ENCODE results near the gene DIS3L2. TPM values are rescaled to one million over a fixed set of nuclear protein-coding genes. Genes with fewer than 3 reads are reported as not detected.

Gene DIS3L2
- total RNA-seq, 4 donors from 2014 or later, result 13.3 to 31.0 (median 23.6) TPM

- H3K27ac ChIP-seq, result no peak overlapping the region
- H3K36me3 ChIP-seq, result peaks cover 0 to 34% of the 10 kb centered on the region in 2 donors
- no peaks in the 10 kb centered on the region for H3K9me3 ChIP-seq
- no peaks in the 10 kb centered on the region for H3K27me3 ChIP-seq
- H3K4me3 ChIP-seq, result no peak overlapping the region
- 75 to 100% methylated on average over 1 to 2 of the region's 2 CpGs for WGBS, 2 donors (ENCODE audit: low coverage in 1 of 2)
- no peaks in the 10 kb centered on the region for H3K4me1 ChIP-seq
- ATAC-seq, result no peak
- no peak for TF ChIP-seq POLR2AphosphoS5 (IDR thresholded peaks at IDR 0.05)
- no peak for TF ChIP-seq EP300 (IDR thresholded peaks at IDR 0.05)
- TF ChIP-seq POLR2A (IDR thresholded peaks at IDR 0.05), result no peak
- TF ChIP-seq CTCF (IDR thresholded peaks at IDR 0.05), result no peak
These were observed 178.5 kb downstream of the DIS3L2 start for GRCh38 chr2:232139786-232140562.

- no peaks in the 10 kb centered on the region for H3K27me3 ChIP-seq
- H3K4me1 ChIP-seq, result no peaks in the 10 kb centered on the region
- ATAC-seq, result no peak
- peaks cover 0 to 17% of the 10 kb centered on the region in 2 donors for H3K36me3 ChIP-seq
- H3K4me3 ChIP-seq, result no peak overlapping the region
- H3K27ac ChIP-seq, result no peak overlapping the region
- no peaks in the 10 kb centered on the region for H3K9me3 ChIP-seq
- WGBS, 2 donors (ENCODE audit: low coverage in 1 of 2), result 100% methylated on average over 1 of the region's 1 CpG; no CpG with 5 or more reads in 1 of the 2 donors
- TF ChIP-seq EP300 (IDR thresholded peaks at IDR 0.05) (no peak), CTCF (IDR thresholded peaks at IDR 0.05) (no peak), POLR2A (IDR thresholded peaks at IDR 0.05) (no peak), POLR2AphosphoS5 (IDR thresholded peaks at IDR 0.05) (no peak)
These were observed 180.1 kb downstream of the DIS3L2 start for GRCh38 chr2:232141591-232141990.

- Histone ChIP-seq H3K36me3 (peaks cover 0 to 13% of the 10 kb centered on the region in 2 donors), H3K4me3 (no peak overlapping the region), H3K27ac (no peak overlapping the region), H3K9me3 (no peaks in the 10 kb centered on the region), H3K27me3 (no peaks in the 10 kb centered on the region), H3K4me1 (no peaks in the 10 kb centered on the region)
- no peak for ATAC-seq
- TF ChIP-seq POLR2A (IDR thresholded peaks at IDR 0.05), result no peak
- TF ChIP-seq CTCF (IDR thresholded peaks at IDR 0.05), result peak; percentile 20 to 66 (median 60)
- WGBS, 2 donors (ENCODE audit: low coverage in 1 of 2), result 50 to 54% methylated on average over 3 of the region's 3 CpGs
These were observed 180.5 kb downstream of the DIS3L2 start for GRCh38 chr2:232142049-232142448.

- Histone ChIP-seq H3K27me3 (no peaks in the 10 kb centered on the region), H3K4me1 (no peaks in the 10 kb centered on the region), H3K27ac (no peak overlapping the region), H3K36me3 (peaks cover 0 to 8% of the 10 kb centered on the region in 2 donors), H3K9me3 (no peaks in the 10 kb centered on the region), H3K4me3 (no peak overlapping the region)
- no peak for TF ChIP-seq EP300 (IDR thresholded peaks at IDR 0.05)
- TF ChIP-seq CTCF (IDR thresholded peaks at IDR 0.05), result no peak
- no peak for TF ChIP-seq POLR2AphosphoS5 (IDR thresholded peaks at IDR 0.05)
- TF ChIP-seq POLR2A (IDR thresholded peaks at IDR 0.05), result no peak
- ATAC-seq, result no peak
- WGBS, 2 donors (ENCODE audit: low coverage in 1 of 2), result 91 to 96% methylated on average over 4 to 5 of the region's 5 CpGs
These were observed 181.0 kb downstream of the DIS3L2 start for GRCh38 chr2:232142502-232142901.

- Histone ChIP-seq H3K9me3 (no peaks in the 10 kb centered on the region), H3K36me3 (no peaks in the 10 kb centered on the region), H3K27me3 (no peaks in the 10 kb centered on the region), H3K4me3 (no peak overlapping the region), H3K4me1 (no peaks in the 10 kb centered on the region), H3K27ac (no peak overlapping the region)
- ATAC-seq, result no peak
- TF ChIP-seq CTCF (IDR thresholded peaks at IDR 0.05) (no peak), POLR2A (IDR thresholded peaks at IDR 0.05) (no peak), POLR2AphosphoS5 (IDR thresholded peaks at IDR 0.05) (no peak), EP300 (IDR thresholded peaks at IDR 0.05) (no peak)
These were observed 184.8 kb downstream of the DIS3L2 start for GRCh38 chr2:232146294-232146693.
